GM21528 (cell line): Measurements from ENCODE around the gene EPG5.

Experiments used
- ATAC-seq: cut with Tn5 transposase; IDR thresholded peaks from one replicate; pipeline ENCODE4 v1.9.1; 2021; ENCODE audit warnings: mild to moderate bottlenecking, moderate library complexity; ENCODE audit not compliant: unreplicated experiment, low FRiP score

The EPG5 gene

DNA sequence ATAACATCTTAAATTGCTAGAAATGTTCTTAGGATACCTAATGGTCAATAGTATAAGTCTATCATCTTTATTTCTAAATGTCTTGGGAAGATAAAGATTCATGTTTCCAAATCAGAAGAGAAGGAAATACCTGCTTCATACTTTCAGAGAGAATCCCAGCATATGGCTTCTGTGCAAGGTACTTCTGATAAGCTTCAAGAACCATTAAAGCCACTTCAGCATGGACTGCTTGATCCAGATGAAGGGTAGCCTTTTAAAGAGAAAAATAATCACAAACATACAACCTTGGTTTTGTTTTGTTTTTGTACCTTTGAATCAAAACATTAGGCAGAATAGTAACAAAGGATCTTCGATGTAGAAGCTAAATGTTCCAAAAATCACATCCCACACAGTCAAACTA is 44.0 kb downstream of the EPG5 start:
- no peak for ATAC-seq

DNA sequence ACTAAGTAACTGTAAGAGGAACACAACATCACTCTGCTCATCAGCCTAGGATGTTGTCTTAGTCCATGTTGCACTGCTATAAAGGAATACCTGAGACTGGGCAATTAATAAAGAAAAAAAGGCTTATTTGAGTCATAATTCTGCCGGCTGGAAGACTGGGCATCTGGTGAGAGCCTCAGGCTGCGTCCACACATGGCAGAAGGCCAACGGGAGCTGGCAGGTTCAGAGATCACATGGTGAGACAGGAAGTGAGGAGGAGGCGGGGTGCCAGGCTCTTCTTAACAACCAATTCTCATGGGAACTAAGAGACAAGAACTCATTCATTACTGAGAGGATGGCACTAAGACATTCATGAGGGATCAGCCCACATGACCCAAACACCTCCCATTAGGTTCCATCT is 46.8 kb downstream of the EPG5 start:
- no peak for ATAC-seq

DNA sequence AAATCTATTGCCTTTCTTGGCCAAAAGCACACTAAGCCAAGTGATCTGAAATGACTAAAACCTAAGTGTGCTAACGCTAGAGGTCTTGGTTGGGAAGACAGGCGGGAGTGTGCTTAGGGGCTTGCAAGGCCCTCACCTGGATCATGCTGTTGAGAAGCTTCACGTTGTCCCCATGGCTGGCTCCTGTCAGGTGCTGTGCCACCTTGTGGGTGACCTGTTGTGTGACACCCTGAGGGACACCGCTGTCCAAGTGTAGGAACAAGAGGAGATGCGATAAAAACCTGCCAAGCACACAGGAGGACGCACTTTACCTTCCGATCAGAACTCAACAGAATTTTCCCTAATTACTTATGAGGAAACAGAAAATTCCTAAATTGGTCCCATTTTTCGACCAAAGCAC is 50.8 kb downstream of the EPG5 start:
- ATAC-seq: no peak

DNA sequence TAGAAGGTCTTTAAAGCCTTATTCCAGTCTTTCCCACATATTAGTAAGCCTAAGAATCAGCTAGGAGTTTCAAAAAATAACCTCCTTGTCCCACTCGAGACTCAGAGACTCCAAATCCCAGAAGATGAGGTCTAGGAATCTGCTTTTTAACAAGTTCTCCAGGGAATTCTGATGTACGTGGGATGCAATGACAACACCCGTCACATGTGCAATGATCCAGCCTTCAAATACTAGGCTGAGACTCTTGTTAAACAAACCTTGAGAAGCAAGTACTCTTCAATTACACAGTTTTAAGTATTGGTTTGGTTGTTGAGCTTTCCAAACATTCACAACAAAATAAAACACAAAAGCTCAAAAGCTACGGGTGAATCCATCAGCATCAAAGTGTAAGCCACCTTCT is 53.9 kb downstream of the EPG5 start:
- no peak for ATAC-seq

DNA sequence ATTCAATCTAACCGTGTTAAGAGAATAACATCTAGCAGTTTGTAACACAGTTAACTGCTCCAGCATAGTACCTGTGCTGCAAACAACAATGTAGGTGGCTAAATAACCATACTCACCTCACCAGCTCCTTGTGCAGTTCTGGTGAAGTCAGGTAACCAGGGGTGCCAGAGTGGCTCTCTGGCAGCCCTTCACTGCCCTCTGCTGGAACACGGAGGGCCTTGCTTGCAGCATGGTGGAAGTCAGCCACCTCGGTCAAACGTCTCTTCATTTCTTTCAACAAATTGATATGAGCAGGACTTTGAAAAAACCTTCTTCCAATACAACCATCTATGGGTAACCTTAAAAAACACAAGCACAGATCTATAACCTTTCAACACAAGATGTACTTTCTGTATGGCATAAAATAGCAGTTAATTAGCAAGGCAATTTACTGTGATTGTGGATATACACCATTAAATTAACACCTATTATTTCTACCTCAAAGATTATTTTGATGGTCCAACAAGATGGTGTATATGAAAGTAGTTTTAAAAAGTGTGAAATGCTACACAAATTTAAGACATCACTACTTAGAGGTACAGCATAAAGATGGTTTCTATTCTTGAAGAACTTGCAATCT is 56.6 kb downstream of the EPG5 start:
- ATAC-seq: no peak

DNA sequence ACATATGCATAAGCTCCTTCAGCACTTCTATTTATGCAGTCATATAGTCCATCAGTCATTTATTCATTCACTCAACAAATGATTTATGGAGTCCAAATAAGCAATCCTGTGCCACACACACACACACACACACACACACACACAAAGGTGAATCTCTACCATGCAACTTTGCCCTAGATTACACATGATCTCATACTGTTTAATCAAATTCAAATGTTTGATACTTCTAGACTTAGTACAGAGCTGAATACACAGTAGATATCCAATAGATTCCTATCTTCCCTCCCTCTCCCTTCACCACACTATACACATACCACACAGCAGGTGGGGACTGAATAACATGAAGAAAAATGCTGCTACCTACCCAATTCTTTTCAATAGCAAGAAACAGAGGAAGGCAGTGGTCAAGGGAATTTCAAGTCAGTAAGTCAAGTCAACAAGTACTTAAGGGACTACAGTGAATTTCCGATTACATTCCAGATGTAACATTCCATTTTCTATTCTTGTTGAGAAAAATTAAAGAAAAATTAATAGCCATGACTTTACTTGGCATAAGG is 65.4 kb downstream of the EPG5 start:
- ATAC-seq: no peak

DNA sequence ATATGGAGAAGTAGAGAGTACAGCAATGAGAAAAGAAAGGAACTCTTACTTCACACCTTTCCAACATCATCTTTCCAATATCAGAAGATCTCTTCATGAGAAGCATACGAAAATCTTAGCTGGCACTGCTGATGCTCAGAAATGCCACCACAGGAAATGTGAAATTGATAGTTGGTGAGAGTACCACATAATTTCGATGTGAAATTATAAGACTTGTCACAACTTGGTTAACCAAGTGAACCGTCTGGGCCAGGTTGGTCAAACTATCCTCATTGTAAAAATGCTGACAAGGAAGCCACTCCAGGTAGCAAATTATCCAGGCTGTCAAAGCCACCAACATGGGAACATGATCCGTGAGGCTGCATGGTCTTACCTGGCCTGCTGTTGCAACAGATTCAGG is 66.5 kb downstream of the EPG5 start:
- no peak for ATAC-seq

DNA sequence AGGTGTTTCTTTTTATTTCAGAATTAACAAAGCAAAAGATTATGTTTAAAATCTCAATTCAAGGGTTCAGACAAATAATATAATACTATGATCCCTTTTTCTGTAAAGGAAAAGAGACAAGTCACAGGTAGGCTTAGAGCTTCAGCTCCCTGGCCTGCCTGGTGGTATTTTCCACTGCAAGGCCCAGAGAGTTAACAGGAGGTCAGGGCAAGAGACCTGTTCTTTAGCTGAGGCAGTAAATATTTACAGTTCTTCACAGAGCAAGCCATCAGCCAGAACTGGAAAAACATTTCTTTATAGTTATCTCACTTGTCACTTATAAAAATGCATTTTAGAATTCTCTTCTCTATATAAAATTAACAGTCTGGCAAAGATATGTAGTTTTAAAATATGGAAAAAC is 70.1 kb downstream of the EPG5 start:
- ATAC-seq: no peak

DNA sequence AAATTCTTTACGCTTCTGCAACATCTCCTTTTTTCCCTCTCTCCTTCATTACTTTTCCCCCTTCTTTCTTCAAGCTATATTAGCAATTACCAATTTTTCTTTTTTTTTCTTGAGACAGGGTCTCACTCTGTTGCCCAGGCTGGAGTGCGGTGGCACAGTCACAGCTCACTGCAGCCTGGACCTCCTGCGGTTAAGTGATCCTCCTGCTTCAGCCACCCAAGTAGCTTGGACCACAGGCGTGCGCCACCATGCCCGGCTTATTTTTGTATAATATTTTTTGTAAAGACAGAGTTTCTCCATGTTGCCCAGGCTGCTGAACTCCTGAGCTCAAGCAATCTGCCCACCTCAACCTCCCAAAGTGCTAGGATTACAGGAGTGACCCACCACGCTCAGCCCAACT is 70.7 kb downstream of the EPG5 start:
- no peak for ATAC-seq

DNA sequence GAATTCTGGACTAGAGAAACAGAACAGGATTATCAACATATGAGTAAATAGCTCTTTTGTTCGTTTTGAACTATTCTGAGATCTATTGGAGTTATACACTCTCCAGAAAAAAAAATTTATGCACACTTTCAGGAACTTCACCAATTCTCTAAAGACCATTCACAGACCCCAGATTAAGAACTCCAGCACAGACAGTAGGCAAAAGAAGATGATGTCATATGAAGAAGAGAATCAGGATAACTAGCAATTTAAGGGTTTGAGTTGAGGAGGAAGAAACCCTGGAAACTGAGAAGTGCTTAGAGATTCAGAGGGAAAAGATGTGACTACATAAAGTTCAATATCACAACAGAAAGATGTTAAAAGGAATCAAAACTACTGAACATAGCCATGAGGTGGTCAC is 71.8 kb downstream of the EPG5 start:
- no peak for ATAC-seq

DNA sequence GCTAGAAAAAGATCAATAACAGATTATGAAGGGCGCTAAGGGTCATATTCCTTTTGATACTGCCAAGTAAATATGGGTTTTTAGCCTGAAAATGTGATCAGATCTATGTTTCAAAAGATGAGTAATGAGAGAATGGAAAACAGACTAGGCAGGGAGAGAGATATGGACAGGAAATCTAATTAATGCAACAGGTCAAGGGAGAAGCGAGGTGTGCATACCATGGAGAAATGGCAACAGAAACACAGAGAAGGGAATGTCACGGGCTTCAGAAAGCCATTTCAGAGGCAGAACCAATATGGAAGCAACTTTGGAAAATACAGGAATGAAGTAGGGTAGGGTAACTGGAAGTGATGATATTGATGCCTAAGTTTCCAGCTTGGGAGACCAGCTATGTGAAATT is 72.3 kb downstream of the EPG5 start:
- ATAC-seq: no peak

DNA sequence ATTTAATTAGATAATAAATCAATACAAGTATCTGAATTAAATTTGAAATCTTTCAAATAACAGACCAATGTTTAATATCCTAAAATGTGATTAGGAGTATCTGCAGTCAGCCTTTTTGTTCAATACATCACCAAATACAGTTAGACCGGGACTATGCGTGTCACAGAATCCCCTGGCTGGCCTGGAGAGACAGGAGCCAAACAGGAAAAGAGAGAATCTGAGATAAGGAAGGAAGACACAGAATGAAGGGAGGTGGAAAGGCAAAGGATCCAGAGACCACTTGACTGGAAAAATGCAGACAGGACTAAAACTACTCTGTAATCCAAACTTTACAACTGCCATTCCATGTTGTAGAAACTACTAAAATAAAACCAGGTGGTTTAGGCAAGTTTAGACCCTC is 75.3 kb downstream of the EPG5 start:
- no peak for ATAC-seq

DNA sequence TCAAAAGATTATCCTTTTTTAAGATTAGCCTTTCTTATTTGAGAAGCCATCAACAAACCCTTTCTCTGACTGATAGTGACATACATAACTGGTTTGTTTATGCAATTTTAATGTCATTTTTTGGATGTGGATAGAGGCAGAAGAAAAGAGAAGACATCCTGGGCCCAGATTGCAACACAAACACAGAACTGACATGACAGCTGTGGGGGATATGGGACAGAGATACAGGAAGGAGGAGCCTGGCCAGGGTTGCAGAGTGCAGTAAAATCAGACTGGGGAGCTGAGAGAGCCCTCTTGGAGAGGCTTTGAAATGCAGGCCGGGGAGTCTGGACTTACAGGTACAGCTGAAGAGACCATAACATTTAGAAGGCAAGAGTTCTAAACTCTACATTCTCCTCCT is 76.5 kb downstream of the EPG5 start:
- ATAC-seq: no peak

DNA sequence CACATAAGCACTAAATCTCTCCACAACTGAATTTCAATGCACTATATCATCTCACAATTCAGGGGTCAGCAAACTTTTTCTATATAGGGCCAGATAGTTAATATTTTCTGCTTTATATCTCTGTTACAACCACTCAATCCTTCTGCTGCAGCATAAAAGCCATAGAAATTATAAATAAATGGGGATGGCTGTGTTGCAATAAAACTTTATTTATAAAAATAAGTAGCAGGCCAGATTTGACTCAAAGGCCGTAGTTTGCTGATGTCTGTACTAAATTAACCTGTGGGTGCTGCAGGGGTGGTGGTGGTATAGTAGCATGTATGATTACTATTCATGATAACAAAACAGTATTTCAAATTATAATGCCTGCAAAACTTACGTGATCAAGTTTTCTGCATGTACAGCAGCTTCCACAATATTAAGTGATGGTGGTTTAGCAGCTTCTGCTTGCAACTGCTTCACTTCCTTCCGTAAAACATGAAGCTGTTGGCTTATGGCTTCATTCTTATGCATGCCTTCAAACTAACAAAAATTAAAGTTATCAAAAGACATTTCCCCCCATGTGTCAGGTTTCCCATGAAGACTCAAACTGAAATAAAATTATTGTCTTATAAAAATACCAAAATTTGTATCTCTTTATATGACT is 77.6 kb downstream of the EPG5 start:
- ATAC-seq: no peak

DNA sequence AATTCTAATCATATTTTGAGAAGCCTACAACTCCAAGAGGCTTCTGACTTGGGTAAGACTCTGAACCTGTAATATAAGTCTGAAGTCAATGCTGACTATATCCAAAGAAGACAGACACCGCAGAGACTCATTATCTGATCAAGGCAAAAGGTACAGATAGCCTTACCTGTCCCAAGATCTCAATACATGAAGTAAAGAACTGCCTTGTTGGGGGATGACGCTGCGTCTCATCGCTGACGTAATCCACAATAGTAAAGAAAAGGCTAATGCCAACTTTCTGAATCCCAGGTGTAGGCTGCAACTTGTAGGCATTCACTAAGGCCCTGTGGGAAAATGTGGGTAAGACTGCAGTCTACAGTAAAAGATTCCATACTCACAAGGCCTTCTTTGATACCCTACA is 79.5 kb downstream of the EPG5 start:
- no peak for ATAC-seq

DNA sequence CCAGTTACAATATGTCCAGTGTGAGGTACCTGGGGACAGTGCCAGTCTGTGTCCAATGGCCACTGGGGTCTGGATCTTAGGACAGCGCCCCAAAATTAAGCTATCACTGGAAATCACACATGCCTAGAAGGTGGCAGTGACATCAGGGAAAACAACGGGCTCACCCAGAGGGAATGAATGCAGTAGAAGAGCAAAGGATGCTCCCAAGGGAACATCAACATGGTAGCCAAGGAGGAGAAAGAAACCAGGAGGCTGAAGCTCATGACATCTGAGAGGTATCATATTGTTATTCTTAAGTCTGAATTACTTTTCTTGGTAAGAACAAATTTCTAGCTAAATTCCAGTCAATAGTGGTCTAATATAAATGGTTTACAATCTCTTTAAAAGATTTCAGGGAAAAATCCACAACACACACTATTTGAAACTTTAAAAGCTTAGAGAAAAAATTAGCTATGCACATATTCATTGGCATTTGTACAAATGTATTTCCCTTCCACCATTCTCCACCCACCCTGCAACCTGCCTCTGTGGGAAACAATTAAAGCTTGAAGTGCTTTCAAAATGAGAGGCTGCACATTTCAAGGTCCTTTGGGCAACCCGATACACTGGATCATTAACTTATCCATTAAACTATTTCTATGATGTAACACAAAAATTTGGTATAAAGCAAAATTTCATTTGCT is 86.1 kb downstream of the EPG5 start:
- ATAC-seq: no peak

DNA sequence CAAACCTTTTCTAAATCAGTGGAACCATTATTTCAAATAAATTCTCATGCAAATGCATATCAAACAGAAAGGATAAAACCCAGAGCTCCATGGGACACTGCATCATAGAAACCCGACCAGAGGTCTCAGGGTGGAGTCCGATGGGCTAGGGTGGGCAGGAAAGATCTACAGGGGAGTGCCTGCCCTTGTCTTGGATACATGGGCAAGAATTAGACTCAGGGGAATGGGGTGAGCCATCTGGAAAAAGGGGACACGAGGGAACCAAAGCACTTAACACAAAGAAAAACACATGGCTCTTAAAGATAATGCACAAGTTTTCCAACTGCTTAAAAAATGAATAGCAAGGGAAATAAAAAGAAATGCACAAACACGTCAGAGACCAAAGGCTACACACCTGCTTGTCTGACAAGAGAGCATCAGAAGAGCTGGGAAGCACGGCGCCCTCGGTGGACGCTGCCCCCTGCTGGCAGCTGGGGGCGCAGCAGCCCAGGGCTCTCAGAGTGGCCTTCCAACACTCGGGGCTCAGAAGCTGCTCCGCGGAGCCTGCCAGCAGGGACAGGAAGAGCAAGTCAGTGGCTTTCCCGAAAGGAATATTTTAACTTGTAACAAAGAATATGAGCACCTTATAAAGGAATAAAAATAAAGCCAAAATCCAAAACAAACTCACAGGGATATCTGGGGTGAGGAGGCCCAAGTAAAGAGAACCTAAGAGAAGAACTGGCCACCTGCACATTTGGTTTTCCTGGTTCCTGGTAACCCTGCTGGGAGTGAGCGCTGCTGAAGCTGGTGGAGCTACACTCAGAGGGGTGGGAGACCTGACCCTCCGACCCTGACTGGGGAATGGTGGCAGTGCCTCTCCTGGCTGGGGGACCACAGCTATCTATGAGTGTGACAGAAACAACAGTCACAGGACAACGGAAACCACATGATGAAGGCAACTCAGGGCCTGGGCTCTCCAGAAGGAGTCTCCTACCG is 87.2 kb downstream of the EPG5 start:
- peak; percentile 65 for ATAC-seq

DNA sequence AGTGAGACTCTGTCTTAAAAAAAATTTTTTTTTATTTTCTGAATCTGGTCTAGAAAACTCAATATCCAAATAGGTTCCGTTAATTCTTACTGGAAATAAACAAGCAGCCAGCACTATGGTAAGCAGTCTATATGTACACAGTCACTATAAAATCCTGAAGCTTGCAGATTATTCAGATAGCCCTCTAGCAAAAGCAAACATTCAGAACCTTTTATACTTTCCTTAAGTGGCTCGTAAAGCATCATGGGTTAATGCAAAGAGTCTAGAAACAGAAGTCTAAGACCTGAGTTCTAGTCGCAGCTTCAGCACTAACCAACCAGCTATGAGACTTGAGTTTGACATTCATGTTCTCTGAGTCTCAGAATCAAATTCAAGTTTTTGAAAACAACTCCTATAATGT is 89.7 kb downstream of the EPG5 start:
- no peak for ATAC-seq

DNA sequence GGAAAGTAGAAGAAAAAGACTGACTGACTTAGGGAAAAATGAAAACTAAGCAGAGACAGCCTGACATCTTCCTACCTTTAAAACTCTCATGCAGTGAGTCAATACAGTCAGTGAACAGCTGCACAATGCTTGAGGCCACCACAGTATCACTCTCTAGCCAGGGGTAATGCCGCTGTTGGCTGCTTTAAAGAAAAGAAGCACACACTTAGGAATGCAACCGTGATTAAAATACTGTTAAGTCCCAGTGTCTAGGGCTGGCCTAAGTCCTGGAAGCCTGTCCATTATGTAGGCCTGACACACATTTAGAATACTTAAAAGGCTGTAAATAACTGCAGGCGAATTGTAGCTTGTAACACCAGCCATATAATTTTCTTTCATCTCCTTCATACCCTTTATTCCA is 91.0 kb downstream of the EPG5 start:
- no peak for ATAC-seq

DNA sequence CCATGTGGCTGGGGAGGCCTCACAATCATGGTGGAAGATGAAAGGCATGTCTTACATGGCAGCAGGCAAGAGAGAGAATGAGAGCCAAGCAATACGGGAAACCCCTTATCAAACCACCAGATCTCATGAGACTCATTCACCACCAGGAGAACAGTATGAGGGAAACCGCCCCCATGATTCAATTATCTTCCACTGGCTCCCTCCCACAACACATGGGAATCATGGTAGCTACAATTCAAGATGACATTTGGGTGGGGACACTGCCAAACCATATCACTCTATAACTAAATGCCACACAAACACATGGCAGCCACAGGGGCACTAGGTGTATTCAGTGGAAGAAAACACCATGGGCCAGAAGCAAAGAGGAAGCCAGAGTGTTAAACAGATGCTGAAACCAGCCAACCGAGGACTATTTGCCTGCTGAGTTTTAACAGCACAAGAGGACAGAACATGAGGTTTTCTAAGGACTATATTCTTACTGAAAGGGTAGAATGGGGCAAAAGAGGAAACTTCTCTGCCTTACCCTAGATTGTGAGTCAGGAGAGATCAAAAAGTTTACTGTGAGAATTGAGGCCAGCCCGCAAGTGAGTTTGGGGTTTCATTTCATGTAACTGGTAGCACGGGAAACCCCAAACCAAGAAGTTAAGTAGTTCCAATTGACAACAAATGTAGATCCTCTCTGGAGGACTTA is 92.5 kb downstream of the EPG5 start:
- ATAC-seq: peak; percentile 95
